SH-SY5Y (cell line): ENCODE data around the gene REG1A.

Source experiments
- GATA2 ChIP-seq: IDR thresholded peaks from 2 replicates; pipeline ENCODE4 v1.6.1; 2011; ENCODE audit warnings: mild to moderate bottlenecking, low read depth, low read length
- GATA3 ChIP-seq: IDR thresholded peaks from 2 replicates; pipeline ENCODE4 v1.6.1; 2011; ENCODE audit warnings: low read depth, mild to moderate bottlenecking, low read length, moderate library complexity

DNA sequence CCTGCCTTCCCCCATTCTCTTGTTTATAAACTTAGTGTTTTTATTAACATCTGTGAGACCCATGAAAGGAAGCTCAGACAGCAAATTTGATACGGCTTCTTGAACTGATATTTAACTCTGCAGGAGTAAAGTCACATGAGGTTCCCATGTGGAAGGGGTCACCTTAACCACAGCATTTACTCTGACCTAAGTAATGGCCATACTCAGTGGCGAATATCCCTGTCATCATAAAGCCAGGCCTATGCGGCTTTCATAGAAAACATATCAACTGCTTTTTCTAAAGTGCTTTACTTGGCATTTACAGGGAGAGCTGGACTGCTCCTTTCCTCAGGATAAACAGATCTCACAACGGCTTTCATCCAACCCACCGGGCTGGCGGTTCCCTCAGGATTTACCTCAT, 9.0 kb downstream of the REG1A start:
- no peak for TF ChIP-seq GATA2
- no peak for TF ChIP-seq GATA3
